DND-41 (cell line): ENCODE measurements around the gene SLC17A9.
A peak's percentile ranks its signal among the peaks of the same experiment; 100 is the strongest.

ENCODE experiments used
- EZH2 ChIP-seq: IDR thresholded peaks from 3 replicates; pipeline ENCODE4 v1.6.1; 2012; ENCODE audit warnings: borderline replicate concordance, low read depth, mild to moderate bottlenecking, moderate library complexity, low read length, inconsistent platforms; ENCODE audit not compliant: severe bottlenecking
- TF ChIP-seq, protein P1 (sequence below): IDR thresholded peaks from 2 replicates; pipeline ENCODE4 v1.5.1; 2012; ENCODE audit warnings: borderline replicate concordance, low read length, moderate library complexity, mild to moderate bottlenecking; ENCODE audit not compliant: poor library complexity, severe bottlenecking; ENCODE audit errors: extremely low read depth

DNA sequence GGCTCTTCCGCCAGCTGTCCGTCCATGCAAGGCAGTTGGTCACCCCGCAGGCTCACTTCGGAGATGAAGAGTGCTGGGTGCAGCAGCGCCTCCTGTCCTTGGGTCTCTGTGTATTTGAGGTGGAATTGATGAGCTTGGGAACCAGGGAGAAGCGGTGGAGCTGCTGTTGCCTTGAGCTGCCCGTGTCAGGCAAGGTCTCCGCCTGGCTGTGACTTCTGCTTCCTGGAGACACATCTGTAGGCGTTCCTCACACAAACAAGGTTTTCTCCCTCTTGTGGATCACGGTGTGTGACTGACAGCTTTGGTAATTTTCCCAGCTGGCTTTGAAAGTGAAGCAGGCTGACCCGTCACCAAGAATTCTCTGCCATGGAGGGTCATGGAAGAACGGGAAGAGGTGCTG lies 2.5 kb upstream of the SLC17A9 start:
- TF ChIP-seq, protein P1, sequence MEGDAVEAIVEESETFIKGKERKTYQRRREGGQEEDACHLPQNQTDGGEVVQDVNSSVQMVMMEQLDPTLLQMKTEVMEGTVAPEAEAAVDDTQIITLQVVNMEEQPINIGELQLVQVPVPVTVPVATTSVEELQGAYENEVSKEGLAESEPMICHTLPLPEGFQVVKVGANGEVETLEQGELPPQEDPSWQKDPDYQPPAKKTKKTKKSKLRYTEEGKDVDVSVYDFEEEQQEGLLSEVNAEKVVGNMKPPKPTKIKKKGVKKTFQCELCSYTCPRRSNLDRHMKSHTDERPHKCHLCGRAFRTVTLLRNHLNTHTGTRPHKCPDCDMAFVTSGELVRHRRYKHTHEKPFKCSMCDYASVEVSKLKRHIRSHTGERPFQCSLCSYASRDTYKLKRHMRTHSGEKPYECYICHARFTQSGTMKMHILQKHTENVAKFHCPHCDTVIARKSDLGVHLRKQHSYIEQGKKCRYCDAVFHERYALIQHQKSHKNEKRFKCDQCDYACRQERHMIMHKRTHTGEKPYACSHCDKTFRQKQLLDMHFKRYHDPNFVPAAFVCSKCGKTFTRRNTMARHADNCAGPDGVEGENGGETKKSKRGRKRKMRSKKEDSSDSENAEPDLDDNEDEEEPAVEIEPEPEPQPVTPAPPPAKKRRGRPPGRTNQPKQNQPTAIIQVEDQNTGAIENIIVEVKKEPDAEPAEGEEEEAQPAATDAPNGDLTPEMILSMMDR = peak; percentile 6
- no peak for TF ChIP-seq EZH2
